Measurements from ENCODE around the gene TP53INP2. TPM values are rescaled to one million over a fixed set of nuclear protein-coding genes. Genes with fewer than 3 reads are reported as not detected.

TP53INP2 gene
- total and polyA plus RNA-seq, 9 of the 15 experiments (the other 6 are each of a cell fraction or from before 2014, with no cell fraction given) = 0.43 to 5.0 (median 1.3) TPM

DNA sequence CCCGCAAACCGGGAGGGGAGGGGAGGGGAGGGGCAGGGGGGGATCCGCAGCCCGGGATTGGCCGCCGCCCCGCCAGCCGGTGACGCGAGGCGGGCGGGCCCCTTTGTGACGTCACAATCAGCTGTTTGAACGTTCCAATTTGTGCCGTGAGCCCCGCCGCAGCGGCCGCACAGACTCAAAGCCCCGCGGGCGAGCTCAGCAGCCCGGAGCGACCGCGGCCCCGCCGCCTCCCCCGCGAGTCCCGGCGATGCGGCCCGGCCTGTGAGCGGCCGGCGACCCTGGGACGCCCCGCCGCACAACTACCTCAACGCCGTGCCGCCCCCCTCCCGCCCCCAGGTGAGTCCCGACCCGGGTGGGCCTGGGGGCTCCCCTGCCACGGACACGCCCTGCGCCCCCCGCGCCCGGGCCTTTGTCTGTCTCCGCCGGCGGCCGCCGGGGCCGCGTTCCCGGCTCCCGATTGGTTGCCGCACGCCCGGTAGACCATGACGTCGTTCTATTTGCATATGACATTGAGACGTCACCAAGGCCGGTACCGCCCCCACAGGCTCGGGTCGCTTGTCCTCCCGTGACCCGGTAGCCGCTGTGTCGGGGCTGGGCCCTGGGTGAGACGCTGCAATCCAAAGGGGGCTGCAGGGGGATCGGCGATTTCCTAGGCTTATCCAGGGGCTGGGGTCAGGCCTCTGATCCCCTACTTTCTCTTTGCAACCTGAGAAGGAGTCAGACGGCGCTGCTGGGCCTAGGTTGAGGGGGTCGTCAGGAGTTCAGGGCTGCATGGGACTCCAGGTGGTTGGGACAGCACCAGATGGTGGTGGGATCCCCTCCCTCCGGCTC is at the start of gene TP53INP2 (continued):
- TF ChIP-seq, protein P1, sequence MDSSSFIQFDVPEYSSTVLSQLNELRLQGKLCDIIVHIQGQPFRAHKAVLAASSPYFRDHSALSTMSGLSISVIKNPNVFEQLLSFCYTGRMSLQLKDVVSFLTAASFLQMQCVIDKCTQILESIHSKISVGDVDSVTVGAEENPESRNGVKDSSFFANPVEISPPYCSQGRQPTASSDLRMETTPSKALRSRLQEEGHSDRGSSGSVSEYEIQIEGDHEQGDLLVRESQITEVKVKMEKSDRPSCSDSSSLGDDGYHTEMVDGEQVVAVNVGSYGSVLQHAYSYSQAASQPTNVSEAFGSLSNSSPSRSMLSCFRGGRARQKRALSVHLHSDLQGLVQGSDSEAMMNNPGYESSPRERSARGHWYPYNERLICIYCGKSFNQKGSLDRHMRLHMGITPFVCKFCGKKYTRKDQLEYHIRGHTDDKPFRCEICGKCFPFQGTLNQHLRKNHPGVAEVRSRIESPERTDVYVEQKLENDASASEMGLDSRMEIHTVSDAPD (CRISPR knock-in tag; IDR thresholded peaks at IDR 0.05) = no peak
- no peak for TF ChIP-seq ZNF436 (CRISPR knock-in tag; IDR thresholded peaks at IDR 0.05)
- peak; percentile 66; the same call in 1 of the 2 replicates for TF ChIP-seq HDGF (IDR thresholded peaks at IDR 0.05)
- no peak for TF ChIP-seq XRCC3 (IDR thresholded peaks at IDR 0.05)
- no peak for TF ChIP-seq EZH2 (IDR thresholded peaks at IDR 0.05; ENCODE audit: borderline replicate concordance, low read depth, low read length)
- TF ChIP-seq POLR2G (IDR thresholded peaks at IDR 0.05; ENCODE audit: low read depth, low read length) = peak; percentile 82
- 0 out of 2 replicates have a peak, but pooled peaks have one; percentile 54 for TF ChIP-seq TARDBP (IDR thresholded peaks at IDR 0.05)
- TF ChIP-seq SREBF2 (CRISPR knock-in tag; IDR thresholded peaks at IDR 0.05) = no peak
- TF ChIP-seq DIDO1 (tag; IDR thresholded peaks at IDR 0.05; ENCODE audit: low read depth) = no peak
- TF ChIP-seq CBFA2T3 (IDR thresholded peaks at IDR 0.05) = no peak
- TF ChIP-seq, protein P2, sequence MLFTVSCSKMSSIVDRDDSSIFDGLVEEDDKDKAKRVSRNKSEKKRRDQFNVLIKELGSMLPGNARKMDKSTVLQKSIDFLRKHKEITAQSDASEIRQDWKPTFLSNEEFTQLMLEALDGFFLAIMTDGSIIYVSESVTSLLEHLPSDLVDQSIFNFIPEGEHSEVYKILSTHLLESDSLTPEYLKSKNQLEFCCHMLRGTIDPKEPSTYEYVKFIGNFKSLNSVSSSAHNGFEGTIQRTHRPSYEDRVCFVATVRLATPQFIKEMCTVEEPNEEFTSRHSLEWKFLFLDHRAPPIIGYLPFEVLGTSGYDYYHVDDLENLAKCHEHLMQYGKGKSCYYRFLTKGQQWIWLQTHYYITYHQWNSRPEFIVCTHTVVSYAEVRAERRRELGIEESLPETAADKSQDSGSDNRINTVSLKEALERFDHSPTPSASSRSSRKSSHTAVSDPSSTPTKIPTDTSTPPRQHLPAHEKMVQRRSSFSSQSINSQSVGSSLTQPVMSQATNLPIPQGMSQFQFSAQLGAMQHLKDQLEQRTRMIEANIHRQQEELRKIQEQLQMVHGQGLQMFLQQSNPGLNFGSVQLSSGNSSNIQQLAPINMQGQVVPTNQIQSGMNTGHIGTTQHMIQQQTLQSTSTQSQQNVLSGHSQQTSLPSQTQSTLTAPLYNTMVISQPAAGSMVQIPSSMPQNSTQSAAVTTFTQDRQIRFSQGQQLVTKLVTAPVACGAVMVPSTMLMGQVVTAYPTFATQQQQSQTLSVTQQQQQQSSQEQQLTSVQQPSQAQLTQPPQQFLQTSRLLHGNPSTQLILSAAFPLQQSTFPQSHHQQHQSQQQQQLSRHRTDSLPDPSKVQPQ (CRISPR knock-in tag; IDR thresholded peaks at IDR 0.05; ENCODE audit: borderline replicate concordance) = no peak
- TF ChIP-seq TAF9B (IDR thresholded peaks at IDR 0.05; ENCODE audit: partially characterized antibody) = no peak
- no peak for TF ChIP-seq MBD2 (IDR thresholded peaks at IDR 0.05; ENCODE audit: borderline replicate concordance, low read depth)
- no peak for TF ChIP-seq SMC3 (conservative IDR thresholded peaks at IDR 0.05; ENCODE audit: insufficient read depth, low read depth, low read length)
- no peak for TF ChIP-seq TBL1XR1 (IDR thresholded peaks at IDR 0.05; ENCODE audit: low read length in 2 of 2)
- TF ChIP-seq ZNF41 (CRISPR knock-in tag; conservative IDR thresholded peaks at IDR 0.05) = no peak
- TF ChIP-seq MEF2A (IDR thresholded peaks at IDR 0.05; ENCODE audit: control insufficient read depth, low read depth, low read length) = no peak
- TF ChIP-seq, protein P3, sequence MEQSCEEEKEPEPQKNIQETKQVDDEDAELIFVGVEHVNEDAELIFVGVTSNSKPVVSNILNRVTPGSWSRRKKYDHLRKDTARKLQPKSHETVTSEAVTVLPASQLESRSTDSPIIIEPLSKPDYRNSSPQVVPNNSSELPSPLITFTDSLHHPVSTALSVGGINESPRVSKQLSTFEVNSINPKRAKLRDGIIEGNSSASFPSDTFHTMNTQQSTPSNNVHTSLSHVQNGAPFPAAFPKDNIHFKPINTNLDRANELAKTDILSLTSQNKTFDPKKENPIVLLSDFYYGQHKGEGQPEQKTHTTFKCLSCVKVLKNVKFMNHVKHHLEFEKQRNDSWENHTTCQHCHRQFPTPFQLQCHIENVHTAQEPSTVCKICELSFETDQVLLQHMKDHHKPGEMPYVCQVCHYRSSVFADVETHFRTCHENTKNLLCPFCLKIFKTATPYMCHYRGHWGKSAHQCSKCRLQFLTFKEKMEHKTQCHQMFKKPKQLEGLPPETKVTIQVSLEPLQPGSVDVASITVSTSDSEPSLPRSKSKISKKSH (CRISPR knock-in tag; IDR thresholded peaks at IDR 0.05) = no peak
- 0 out of 2 replicates have a peak, but pooled peaks have one; percentile 24 for TF ChIP-seq SUPT5H (IDR thresholded peaks at IDR 0.05)
- TF ChIP-seq ZNF444 (CRISPR knock-in tag; IDR thresholded peaks at IDR 0.05) = no peak
- TF ChIP-seq SP1 (CRISPR knock-in tag; IDR thresholded peaks at IDR 0.05) = no peak
- peak; percentile 80 for TF ChIP-seq SMAD4 (CRISPR knock-in tag; conservative IDR thresholded peaks at IDR 0.05)
- no peak for TF ChIP-seq XRCC4 (IDR thresholded peaks at IDR 0.05; ENCODE audit: extremely low read depth, insufficient read depth, insufficient read length)
- no peak for TF ChIP-seq DDX20 (tag; IDR thresholded peaks at IDR 0.05; ENCODE audit: low read depth)
